HFF-Myc (cell line): Measurements from ENCODE around the gene ALX4.

ENCODE experiments used
- DNase-seq: peaks from one replicate; pipeline ENCODE4 v3.0.0-alpha.2; 2011; ENCODE audit warnings: low read depth; ENCODE audit errors: extremely low read depth
- H3K4me3 ChIP-seq: replicated peaks from 2 replicates; pipeline ENCODE4 v1.5.1; 2011; ENCODE audit warnings: low read depth, mild to moderate bottlenecking, control low read depth, low read length
- CTCF ChIP-seq: IDR thresholded peaks from 2 replicates; pipeline ENCODE4 v1.5.1; 2012; ENCODE audit warnings: mild to moderate bottlenecking, low read depth, low read length, control low read depth; ENCODE audit errors: missing control alignments

The ALX4 gene

GRCh38 chr11:44324222-44324621, 14.3 kb upstream of the ALX4 start:
- DNase-seq, result no peak
- H3K4me3 ChIP-seq, result no peak overlapping the region
- TF ChIP-seq CTCF, result no peak

GRCh38 chr11:44322243-44322642, 12.3 kb upstream of the ALX4 start:
- no peak for TF ChIP-seq CTCF
- no peak for DNase-seq

DNA sequence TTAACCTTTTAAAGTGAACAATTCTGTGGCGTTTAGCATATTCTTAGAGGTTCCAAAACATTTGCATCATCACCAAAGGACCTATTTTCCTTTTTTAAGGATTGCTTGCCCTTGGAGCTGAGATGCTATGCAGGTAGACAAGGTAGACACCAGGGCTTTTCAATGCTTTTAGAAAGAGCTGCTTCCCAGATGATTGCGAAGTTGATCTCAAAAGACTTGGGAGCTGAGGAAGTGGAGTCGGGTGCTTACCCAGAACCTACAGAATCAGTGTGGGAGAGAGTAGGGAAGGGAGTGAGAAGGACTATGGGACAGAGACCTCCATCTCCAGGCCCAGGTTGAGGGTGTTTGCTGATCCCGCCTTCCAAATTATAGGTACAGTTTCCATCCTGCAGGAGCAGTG, 11.1 kb upstream of the ALX4 start:
- TF ChIP-seq CTCF, result no peak
- no peak overlapping the region for H3K4me3 ChIP-seq
- DNase-seq, result no peak

More at GRCh38 chr11:44322243-44322642, 12.3 kb upstream of the ALX4 start:
- no peak overlapping the region for H3K4me3 ChIP-seq

GRCh38 chr11:44320289-44320973, 10.5 kb upstream of the ALX4 start:
- H3K4me3 ChIP-seq, result no peak overlapping the region
- no peak for DNase-seq
- no peak for TF ChIP-seq CTCF

- TF ChIP-seq CTCF, result no peak
- no peak for DNase-seq
- no peak overlapping the region for H3K4me3 ChIP-seq
Observed at GRCh38 chr11:44319552-44320288, 9.8 kb upstream of the ALX4 start.

DNA sequence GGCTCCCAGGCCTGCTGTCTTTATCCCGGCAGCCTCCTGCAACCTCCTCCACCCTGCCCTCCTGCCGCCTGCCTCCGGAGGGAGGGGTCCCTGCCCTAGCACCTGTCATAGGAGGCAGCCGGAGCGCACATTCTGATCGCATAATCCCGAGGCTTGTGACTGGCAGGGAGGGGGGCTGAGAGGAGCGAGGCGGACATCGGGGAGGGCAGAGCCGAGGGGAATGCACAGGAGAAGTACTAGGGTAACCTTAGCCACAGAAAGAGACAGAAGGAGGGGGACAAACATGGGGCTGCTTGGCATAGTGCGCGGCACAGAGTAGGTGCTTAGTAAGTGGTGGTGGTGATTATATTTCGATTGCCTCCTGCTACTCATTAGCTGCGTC, 9.2 kb upstream of the ALX4 start:
- no peak for DNase-seq
- no peak overlapping the region for H3K4me3 ChIP-seq
- TF ChIP-seq CTCF, result no peak
